HG02642 (cell line): ENCODE data around the gene DKK3.
A peak's percentile ranks its signal among the peaks of the same experiment; 100 is the strongest.
"Not testable (repeated sequence)": the region's sequence is repeated elsewhere in the genome, so short reads cannot be mapped to it uniquely, and the experiment has no call there.

Experiments
- ATAC-seq: cut with Tn5 transposase; IDR thresholded peaks from one replicate; pipeline ENCODE4 v1.9.1; 2021; ENCODE audit warnings: mild to moderate bottlenecking; ENCODE audit not compliant: unreplicated experiment, poor library complexity

Gene DKK3

GRCh38 chr11:12007769-12008737 is at the start of gene DKK3:
Gene DKK3, minus strand, starts transcription at chr11:12008626. Its CDS starts 44 bp downstream, at chr11:12008582.
- no peak for ATAC-seq

- no peak for ATAC-seq
Measured at GRCh38 chr11:12057299-12057980, 49.0 kb upstream of the DKK3 start.

DNA sequence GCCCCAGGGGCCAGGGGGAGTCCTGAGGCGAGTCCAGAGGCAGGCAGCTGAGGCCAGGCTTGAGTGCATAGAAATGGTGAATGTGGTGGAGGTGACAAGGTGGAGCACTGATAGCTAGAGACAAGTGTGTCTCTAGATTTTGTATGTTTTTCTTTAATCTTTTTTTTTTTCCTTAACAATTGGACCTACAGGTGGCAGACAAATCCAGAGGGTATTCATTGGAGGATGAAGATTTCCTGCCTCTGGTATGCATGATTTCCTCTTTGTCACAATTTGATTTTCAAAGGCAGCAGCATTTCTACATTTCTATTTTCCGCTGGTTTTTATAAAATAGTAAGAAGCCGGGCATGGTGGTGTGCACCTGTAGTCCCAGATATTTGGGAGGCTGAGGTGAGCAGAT is 47.7 kb upstream of the DKK3 start:
- ATAC-seq = no peak

- no peak for ATAC-seq
Measured at GRCh38 chr11:12053606-12054361, 45.4 kb upstream of the DKK3 start.

DNA sequence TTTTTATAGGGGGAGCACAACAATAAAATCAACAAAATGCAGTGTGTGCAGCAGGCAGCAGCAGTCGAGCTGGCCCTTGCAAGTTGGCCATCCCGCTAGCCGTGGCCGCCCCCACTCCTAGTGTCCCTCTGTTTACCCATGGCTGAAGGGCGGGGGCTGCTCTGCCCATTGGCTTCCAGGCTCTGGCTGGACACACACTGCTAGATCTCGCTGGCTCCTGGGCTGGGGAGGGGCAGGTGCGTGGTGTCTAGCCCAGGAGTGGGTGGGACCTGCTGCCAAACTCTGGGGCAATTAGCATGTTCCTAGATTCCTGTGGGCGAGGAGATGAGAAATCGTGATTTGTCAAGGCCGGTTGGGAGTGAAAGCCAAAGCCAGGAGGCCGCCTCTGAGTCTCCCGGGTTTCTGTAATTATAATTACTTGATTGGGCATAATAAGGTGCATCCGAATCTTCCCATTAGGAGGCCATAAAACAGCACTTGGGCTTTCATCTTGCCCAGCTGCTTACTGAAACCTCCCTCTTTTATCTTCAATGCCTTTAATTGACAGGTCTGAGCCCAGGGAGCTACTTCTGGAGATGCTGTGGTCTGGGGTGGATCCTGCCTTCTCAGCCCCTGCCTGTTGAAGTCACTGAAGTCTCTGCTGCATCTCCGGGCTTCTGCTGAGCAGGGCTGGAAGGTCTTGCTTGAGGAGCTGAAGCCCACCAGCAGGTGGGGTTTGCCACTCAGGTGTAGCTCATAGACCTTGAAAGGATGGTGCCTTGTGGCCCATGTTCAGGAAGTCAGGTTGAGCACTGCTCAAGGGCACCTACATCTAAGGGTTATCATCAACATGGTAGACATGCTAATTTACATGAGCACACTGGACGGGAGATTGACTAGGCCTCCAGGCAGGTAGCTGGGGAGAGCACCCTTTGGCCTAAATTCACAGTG is 44.5 kb upstream of the DKK3 start:
- ATAC-seq = no peak

DNA sequence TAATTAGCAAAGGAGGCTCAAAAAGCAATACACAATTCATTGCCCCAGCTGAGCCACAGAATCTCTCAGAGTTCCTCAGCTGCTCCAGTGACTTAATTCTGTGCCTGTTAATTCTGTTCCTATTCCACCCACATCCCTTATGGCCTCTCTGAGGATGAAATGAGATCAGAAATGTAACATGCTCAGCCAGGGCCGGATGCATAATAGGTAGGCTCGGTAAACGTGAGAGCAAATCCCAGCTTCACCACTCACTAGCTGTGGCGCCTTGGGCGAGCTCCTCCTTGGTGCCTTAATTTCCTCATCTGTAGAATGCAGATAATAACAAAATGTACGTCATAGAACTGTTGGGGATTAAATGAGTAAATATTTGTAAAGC is 42.8 kb upstream of the DKK3 start:
- ATAC-seq = no peak

GRCh38 chr11:12050470-12051286 is 42.3 kb upstream of the DKK3 start:
- ATAC-seq = no peak

- ATAC-seq = no peak
Measured at GRCh38 chr11:12048936-12049790, 40.7 kb upstream of the DKK3 start.

GRCh38 chr11:12046636-12047236 is 38.3 kb upstream of the DKK3 start:
- no peak for ATAC-seq

GRCh38 chr11:12045914-12046635 is 37.6 kb upstream of the DKK3 start:
- ATAC-seq = no peak

- ATAC-seq = no peak
Measured at GRCh38 chr11:12044799-12045198, 36.4 kb upstream of the DKK3 start.

- peak; percentile 65 for ATAC-seq
Measured at GRCh38 chr11:12043959-12044791, 35.7 kb upstream of the DKK3 start.

DNA sequence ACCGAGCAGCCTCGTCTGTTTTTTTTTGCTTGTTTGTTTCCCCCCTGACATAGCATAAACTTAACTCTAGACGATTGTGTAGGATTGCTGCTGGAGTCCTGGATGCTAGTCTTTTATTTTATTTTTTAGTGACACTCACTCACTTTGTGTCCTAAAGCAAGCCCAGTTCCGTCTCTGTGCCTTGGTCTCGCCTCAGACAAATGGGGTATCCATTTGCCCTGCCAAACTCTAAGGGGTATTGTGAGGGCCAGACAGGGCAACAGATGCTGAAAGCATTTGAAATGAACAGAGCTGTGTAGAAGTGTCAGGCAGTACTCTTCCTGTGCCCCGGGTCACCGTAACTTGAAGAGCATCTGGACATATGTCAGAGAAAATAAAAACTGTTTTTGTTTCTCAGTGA is 34.8 kb upstream of the DKK3 start:
- no peak for ATAC-seq

GRCh38 chr11:12042215-12042676 is 33.8 kb upstream of the DKK3 start:
- no peak for ATAC-seq

- ATAC-seq = not testable (repeated sequence)
Measured at GRCh38 chr11:12040719-12041118, 32.3 kb upstream of the DKK3 start.

- no peak for ATAC-seq
Measured at GRCh38 chr11:12032968-12033367, 24.5 kb upstream of the DKK3 start.
